Neuronal stem cell (in vitro differentiated cells): ENCODE measurements around the gene PARD3.

Source experiments
- DNase-seq: peaks from one replicate; pipeline ENCODE4 v3.0.0-alpha.2; 2013; ENCODE audit warnings: low spot score
- H2AFZ ChIP-seq: one replicate; pipeline ENCODE4 v1.6.1; 2013; ENCODE audit warnings: mild to moderate bottlenecking, low read length, inconsistent platforms
- H2AK5ac ChIP-seq: 2 replicates; pipeline ENCODE4 v1.6.1; 2013; ENCODE audit warnings: low read depth, mild to moderate bottlenecking, inconsistent platforms, low read length, moderate library complexity, mixed read lengths
- H2BK120ac ChIP-seq: 2 replicates; pipeline ENCODE4 v1.6.1; 2013; ENCODE audit warnings: low read depth, mild to moderate bottlenecking, inconsistent platforms, low read length, moderate library complexity, mixed read lengths
- H2BK12ac ChIP-seq: one replicate; pipeline ENCODE4 v1.6.1; 2013; ENCODE audit warnings: low read length, inconsistent platforms
- H2BK15ac ChIP-seq: 2 replicates; pipeline ENCODE4 v1.6.1; 2013; ENCODE audit warnings: mild to moderate bottlenecking, low read length, inconsistent platforms, mixed read lengths
- H2BK5ac ChIP-seq: one replicate; pipeline ENCODE4 v1.6.1; 2013; ENCODE audit warnings: inconsistent platforms, mild to moderate bottlenecking, low read length, moderate library complexity
- H3K14ac ChIP-seq: one replicate; pipeline ENCODE4 v1.6.1; 2013; ENCODE audit warnings: low read length, inconsistent platforms
- H3K18ac ChIP-seq: 2 replicates; pipeline ENCODE4 v1.6.1; 2013; ENCODE audit warnings: low read length, inconsistent platforms
- H3K23ac ChIP-seq: 2 replicates; pipeline ENCODE4 v1.6.1; 2013; ENCODE audit warnings: low read depth, mild to moderate bottlenecking, mixed read lengths, low read length, inconsistent platforms; ENCODE audit not compliant: poor library complexity
- H3K27ac ChIP-seq: replicated peaks from 3 replicates; pipeline ENCODE4 v1.5.1; 2013; ENCODE audit warnings: low read length, inconsistent platforms
- H3K27me3 ChIP-seq, 3 experiments: 2 replicates each; pipeline ENCODE4 v1.6.1; 2013; ENCODE audit warnings: low read length in 3 of 3, mild to moderate bottlenecking in 2 of 3, inconsistent platforms in 1 of 3, low read depth in 1 of 3, mixed read lengths in 1 of 3, moderate library complexity in 1 of 3; ENCODE audit not compliant: control insufficient read depth in 3 of 3, insufficient read depth in 3 of 3
- H3K36me3 ChIP-seq, 2 donors: replicated peaks in 1 of 2; 2 replicates each; pipeline ENCODE4 v1.6.1; 2013; ENCODE audit warnings: low read length in 2 of 2; ENCODE audit not compliant: control insufficient read depth in 2 of 2, insufficient read depth in 2 of 2
- H3K4ac ChIP-seq: 2 replicates; pipeline ENCODE4 v1.6.1; 2013; ENCODE audit warnings: inconsistent platforms, mild to moderate bottlenecking, low read length, moderate library complexity
- H3K4me1 ChIP-seq, 2 donors: 1 replicate in 1 of 2; 2 replicates in 1 of 2; pipeline ENCODE4 v1.6.1; 2013; ENCODE audit warnings: low read length in 2 of 2, low read depth in 1 of 2; ENCODE audit not compliant: control insufficient read depth in 2 of 2, insufficient read depth in 1 of 2
- H3K4me2 ChIP-seq: one replicate; pipeline ENCODE4 v1.6.1; 2013; ENCODE audit warnings: mild to moderate bottlenecking, low read length, inconsistent platforms; ENCODE audit not compliant: insufficient read depth, poor library complexity, severe bottlenecking
- H3K4me3 ChIP-seq, 2 donors: 2 replicates each; pipeline ENCODE4 v1.5.1; 2013; ENCODE audit warnings: low read length in 2 of 2, mild to moderate bottlenecking in 2 of 2, inconsistent platforms in 1 of 2, moderate library complexity in 1 of 2
- H3K79me1 ChIP-seq: one replicate; pipeline ENCODE4 v1.6.1; 2013; ENCODE audit warnings: low read depth, mild to moderate bottlenecking, inconsistent platforms, low read length, moderate library complexity
- H3K9ac ChIP-seq: one replicate; pipeline ENCODE4 v1.6.1; 2013; ENCODE audit warnings: mild to moderate bottlenecking, low read depth, low read length, inconsistent platforms; ENCODE audit not compliant: poor library complexity
- H3K9me3 ChIP-seq, 2 donors: replicated peaks in 1 of 2; 2 replicates each; pipeline versions ENCODE3 to v1.6.1; 2013; ENCODE audit warnings: low read length in 2 of 2, mild to moderate bottlenecking in 2 of 2, inconsistent platforms in 1 of 2, low read depth in 1 of 2, mixed read lengths in 1 of 2, moderate library complexity in 1 of 2; ENCODE audit not compliant: control insufficient read depth in 2 of 2, insufficient read depth in 1 of 2
- H4K8ac ChIP-seq: one replicate; pipeline ENCODE4 v1.6.1; 2013; ENCODE audit warnings: low read depth, mild to moderate bottlenecking, inconsistent platforms, low read length, moderate library complexity
- H4K91ac ChIP-seq: one replicate; pipeline ENCODE4 v1.6.1; 2013; ENCODE audit warnings: low read length, low read depth, mild to moderate bottlenecking, inconsistent platforms; ENCODE audit not compliant: poor library complexity
- WGBS, 2 donors: extraction: QIAGEN DNeasy Blood & Tissue Kit; methylation state at CpG; one replicate each; pipeline ENCODE4 v1.1.7; 2013; ENCODE audit warnings: missing lambda C conversion rate in 2 of 2, mixed read lengths in 1 of 2; ENCODE audit not compliant: insufficient read length in 2 of 2, insufficient replicate concordance in 1 of 2; ENCODE audit errors: extremely low coverage in 2 of 2; 5-methylcytosine and 5-hydroxymethylcytosine counted together

The PARD3 gene

GRCh38 chr10:34713875-34714274, 101.2 kb downstream of the PARD3 start:
- no peak overlapping the region for H2AFZ ChIP-seq
- no CpG with 5 or more reads among the region's 1 CpG for WGBS, 2 donors

DNA sequence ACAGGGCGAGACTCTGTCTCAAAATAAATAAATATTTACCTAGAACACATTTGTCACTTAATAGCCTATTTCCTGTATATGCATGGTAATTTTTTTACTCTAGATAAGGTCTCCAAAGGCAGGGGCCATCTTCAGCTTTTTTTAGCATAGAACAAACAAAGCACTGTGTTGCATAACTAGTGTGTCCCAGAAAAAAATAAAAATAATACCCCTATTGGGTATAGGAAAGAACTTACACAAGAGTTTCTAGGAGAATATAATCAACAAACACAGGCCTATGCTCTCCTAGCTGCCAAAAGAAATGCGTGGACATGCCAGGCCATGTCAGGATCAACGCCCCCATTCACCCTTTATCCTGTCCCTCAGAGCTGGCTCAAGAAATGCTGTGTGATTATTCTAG, 103.6 kb downstream of the PARD3 start:
- Histone ChIP-seq H2AK5ac (no peak overlapping the region), H4K91ac (no peak overlapping the region), H3K4me3 (no peak overlapping the region), H3K4me2 (no peak overlapping the region), H3K27me3 (no peaks in the 10 kb centered on the region), H2BK15ac (no peak overlapping the region), H2BK120ac (no peak overlapping the region), H3K36me3 (no peaks in the 10 kb centered on the region), H2BK5ac (no peak overlapping the region), H3K79me1 (no peaks in the 10 kb centered on the region), H2AFZ (no peak overlapping the region), H3K23ac (no peak overlapping the region), H3K9ac (no peak overlapping the region), H3K9me3 (no peaks in the 10 kb centered on the region), H4K8ac (no peak overlapping the region), H3K4me1 (peaks cover 0 to 6% of the 10 kb centered on the region in 2 donors), H3K14ac (no peak overlapping the region), H3K4ac (no peak overlapping the region), H3K27ac (no peak overlapping the region), H3K18ac (no peak overlapping the region), H2BK12ac (no peak overlapping the region)
- no CpG with 5 or more reads among the region's 3 CpGs for WGBS, 2 donors
- no peak for DNase-seq

More at GRCh38 chr10:34713875-34714274, 101.2 kb downstream of the PARD3 start:
- Histone ChIP-seq H2AK5ac (no peak overlapping the region), H2BK5ac (no peak overlapping the region), H3K4me2 (no peak overlapping the region), H3K23ac (no peak overlapping the region), H3K27ac (no peak overlapping the region), H2BK12ac (no peak overlapping the region), H3K14ac (no peak overlapping the region), H3K18ac (no peak overlapping the region), H3K27me3 (no peaks in the 10 kb centered on the region), H3K9ac (no peak overlapping the region), H4K8ac (no peak overlapping the region), H3K79me1 (peaks cover 2% of the 10 kb centered on the region), H3K4me1 (peaks cover 0 to 6% of the 10 kb centered on the region in 2 donors), H2BK120ac (no peak overlapping the region), H3K4ac (no peak overlapping the region), H4K91ac (no peak overlapping the region), H2BK15ac (no peak overlapping the region), H3K4me3 (no peak overlapping the region), H3K36me3 (no peaks in the 10 kb centered on the region), H3K9me3 (no peaks in the 10 kb centered on the region)
- DNase-seq: no peak

DNA sequence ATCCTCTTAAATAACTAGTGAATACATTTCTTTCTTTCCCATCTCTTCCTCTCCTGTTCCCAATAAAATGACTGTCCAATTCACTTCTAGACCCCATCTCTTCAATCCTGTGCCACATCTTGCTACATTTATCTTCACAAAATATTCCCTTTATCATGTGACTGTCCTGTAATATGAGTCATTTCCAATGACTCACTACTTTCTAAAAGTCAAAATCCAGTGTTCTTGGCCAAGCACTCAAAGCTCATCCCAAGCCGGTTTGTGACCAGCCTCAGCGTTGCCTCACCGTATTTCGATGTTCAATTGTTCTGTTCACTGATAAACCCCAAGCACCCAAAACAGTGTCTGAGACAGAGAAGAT, 104.7 kb downstream of the PARD3 start:
- WGBS, 2 donors: no CpG with 5 or more reads among the region's 4 CpGs
- no peak overlapping the region for H3K4ac ChIP-seq
- H2BK15ac ChIP-seq: no peak overlapping the region
- peaks cover 0 to 6% of the 10 kb centered on the region in 2 donors for H3K4me1 ChIP-seq
- H4K8ac ChIP-seq: no peak overlapping the region
- H2AK5ac ChIP-seq: no peak overlapping the region
- H3K36me3 ChIP-seq: no peaks in the 10 kb centered on the region
- no peak overlapping the region for H3K4me3 ChIP-seq
- H4K91ac ChIP-seq: no peak overlapping the region
- no peak overlapping the region for H3K4me2 ChIP-seq
- no peak overlapping the region for H2AFZ ChIP-seq
- no peak overlapping the region for H3K9ac ChIP-seq
- H3K14ac ChIP-seq: no peak overlapping the region
- no peak overlapping the region for H2BK120ac ChIP-seq
- no peak for DNase-seq
- H3K9me3 ChIP-seq: no peaks in the 10 kb centered on the region
- no peaks in the 10 kb centered on the region for H3K79me1 ChIP-seq
- H2BK12ac ChIP-seq: no peak overlapping the region
- H3K27ac ChIP-seq: no peak overlapping the region
- no peaks in the 10 kb centered on the region for H3K27me3 ChIP-seq
- H3K23ac ChIP-seq: no peak overlapping the region
- H2BK5ac ChIP-seq: no peak overlapping the region
- no peak overlapping the region for H3K18ac ChIP-seq

DNA sequence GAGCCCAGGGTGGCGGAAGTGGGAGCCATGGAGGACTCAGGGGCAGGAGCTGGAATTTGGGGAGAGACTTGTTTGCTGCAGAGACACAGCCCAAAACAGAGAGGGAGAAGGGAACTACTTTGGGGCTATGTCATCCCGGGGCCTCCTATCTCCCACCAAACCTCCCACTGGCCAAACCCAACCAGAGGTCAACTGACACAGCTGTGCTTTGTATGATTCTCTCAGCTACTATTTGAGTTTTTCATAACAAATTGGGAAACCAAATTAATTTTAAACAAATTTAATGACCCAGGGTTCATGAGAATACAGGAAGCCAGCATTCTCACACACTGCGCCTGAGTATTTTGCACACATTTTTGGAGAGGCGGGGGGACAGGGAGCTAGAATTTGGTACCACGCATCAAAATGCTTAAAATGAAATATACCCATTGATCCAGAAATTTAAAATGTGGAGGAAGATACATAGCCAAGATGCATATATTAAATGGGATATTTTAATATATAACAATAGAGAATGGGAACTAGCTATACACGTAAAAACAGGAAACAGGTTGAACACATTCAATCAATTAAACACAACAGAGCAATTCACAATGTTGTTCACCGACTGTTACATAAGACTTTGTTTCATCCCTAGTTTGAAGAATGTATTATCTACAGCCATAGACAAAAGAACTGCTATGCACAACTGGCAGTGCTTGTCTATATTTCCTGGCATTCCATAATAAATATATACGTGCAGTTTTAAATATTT, 105.3 kb downstream of the PARD3 start:
- DNase-seq: no peak
- no peak overlapping the region for H2BK12ac ChIP-seq
- no peak overlapping the region for H4K91ac ChIP-seq
- H3K9ac ChIP-seq: no peak overlapping the region
- WGBS, 2 donors: no CpG with 5 or more reads among the region's 8 CpGs
- H3K4me1 ChIP-seq: peaks cover 0 to 6% of the 10 kb centered on the region in 2 donors
- H2BK5ac ChIP-seq: no peak overlapping the region
- no peak overlapping the region for H2AK5ac ChIP-seq
- H3K14ac ChIP-seq: no peak overlapping the region
- H2BK120ac ChIP-seq: no peak overlapping the region
- no peaks in the 10 kb centered on the region for H3K9me3 ChIP-seq
- H3K4ac ChIP-seq: no peak overlapping the region
- H3K27me3 ChIP-seq: no peaks in the 10 kb centered on the region
- no peak overlapping the region for H2AFZ ChIP-seq
- no peak overlapping the region for H4K8ac ChIP-seq
- no peak overlapping the region for H3K4me2 ChIP-seq
- H2BK15ac ChIP-seq: no peak overlapping the region
- no peak overlapping the region for H3K18ac ChIP-seq
- H3K23ac ChIP-seq: no peak overlapping the region
- H3K36me3 ChIP-seq: no peaks in the 10 kb centered on the region
- H3K4me3 ChIP-seq: no peak overlapping the region
- H3K79me1 ChIP-seq: no peaks in the 10 kb centered on the region
- H3K27ac ChIP-seq: no peak overlapping the region
